Right cardiac atrium (tissue), 5 donors: ENCODE measurements around the gene TTLL11. TPM values are rescaled to one million over a fixed set of nuclear protein-coding genes. Genes with fewer than 3 reads are reported as not detected.
A peak's percentile ranks its signal among the peaks of the same experiment; 100 is the strongest.

Source experiments
- ATAC-seq, 2 donors: fragments of 200-7000 bp; cut with Tn5 transposase; one replicate each; pipeline versions ENCODE4 v1.8.0 to v1.9.1; 2020; ENCODE audit warnings: moderate library complexity in 2 of 2, mild to moderate bottlenecking in 1 of 2
- DNase-seq, 3 donors: peaks; one replicate each; pipeline ENCODE4 v3.0.0-alpha.2; 2020
- H3K27ac ChIP-seq: one replicate; pipeline ENCODE4 v1.5.1; 2013; ENCODE audit warnings: mild to moderate bottlenecking, low read length, control low read depth, moderate library complexity
- H3K27me3 ChIP-seq: one replicate; pipeline ENCODE4 v1.6.1; 2013; ENCODE audit not compliant: control insufficient read depth, insufficient read depth
- H3K4me1 ChIP-seq: one replicate; pipeline ENCODE4 v1.6.1; 2013; ENCODE audit warnings: low read length; ENCODE audit not compliant: control insufficient read depth, insufficient read depth
- H3K4me3 ChIP-seq: one replicate; pipeline ENCODE4 v1.5.1; 2013; ENCODE audit warnings: low read length, control low read depth
- H3K9me3 ChIP-seq: one replicate; pipeline ENCODE4 v1.6.1; 2013; ENCODE audit warnings: low read length; ENCODE audit not compliant: control insufficient read depth
- WGBS: extraction: QIAGEN DNeasy Blood & Tissue Kit; methylation state at CpG from one replicate; pipeline ENCODE4 v1.1.7; 2013; 5-methylcytosine and 5-hydroxymethylcytosine counted together
- intact Hi-C, 4 donors: fragments of 100-400 bp; cut with DNase I; formaldehyde crosslinking; loops; one replicate each; pipeline versions ENCODE4 v1.11.0 to v1.14.0; 2022 to 2023
- polyA plus RNA-seq: library from polyadenylated mRNA; stranded (reverse); fragments of 200-250 nt; gene quantifications from one replicate; pipeline ENCODE4 v1.2.3, GENCODE V29; 2013
- total RNA-seq, 4 donors: library from RNA; stranded (reverse); fragmentation: NEBNext Ultra II Directional; extraction: Animal tissue kit (Norgen Biotek cat#: 25700); gene quantifications; one replicate each; pipeline ENCODE4 v1.2.1, GENCODE V29; 2021
- donor health status: healthy with polysubstance abuse.
- donor health status: DM: no; HTN: yes; CAD: no.
- donor health status: DM: no; HTN: no; CAD: no.
- donor health status: DM: no; HTN: yes; CAD: no; lungs with severe emphysema.
- donor health status: DM: yes; HTN: yes; CAD: no.

TTLL11 gene
- total and polyA plus RNA-seq, 5 donors = 3.4 to 8.6 (median 5.7) TPM

DNA sequence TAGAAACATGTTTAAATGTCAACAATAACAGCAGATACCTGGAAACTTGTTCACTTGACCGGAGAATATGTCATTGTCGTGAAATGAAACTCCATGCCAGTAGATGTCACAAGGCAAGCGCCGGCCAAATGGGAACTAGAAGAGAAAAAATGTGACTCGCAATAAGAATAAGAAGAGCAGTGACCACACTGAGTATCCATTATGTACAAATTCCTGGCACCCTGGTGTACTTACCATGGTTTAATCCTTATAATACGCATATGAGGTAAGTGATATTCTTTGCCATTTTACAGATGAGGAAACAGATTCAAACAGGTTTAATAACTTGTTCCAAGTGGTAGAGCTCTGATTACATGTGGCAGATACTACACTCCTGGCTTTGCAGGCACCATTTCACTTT lies 53.9 kb downstream of the TTLL11 start:
- H3K4me1 ChIP-seq = no peaks in the 10 kb centered on the region
- H3K27ac ChIP-seq = no peak overlapping the region
- no peaks in the 10 kb centered on the region for H3K27me3 ChIP-seq
- H3K4me3 ChIP-seq = no peak overlapping the region
- WGBS = 97% methylated on average over 6 of the region's 6 CpGs
- DNase-seq (no peak), ATAC-seq (no peak)
- no peaks in the 10 kb centered on the region for H3K9me3 ChIP-seq
- intact Hi-C loops = no loop called here

DNA sequence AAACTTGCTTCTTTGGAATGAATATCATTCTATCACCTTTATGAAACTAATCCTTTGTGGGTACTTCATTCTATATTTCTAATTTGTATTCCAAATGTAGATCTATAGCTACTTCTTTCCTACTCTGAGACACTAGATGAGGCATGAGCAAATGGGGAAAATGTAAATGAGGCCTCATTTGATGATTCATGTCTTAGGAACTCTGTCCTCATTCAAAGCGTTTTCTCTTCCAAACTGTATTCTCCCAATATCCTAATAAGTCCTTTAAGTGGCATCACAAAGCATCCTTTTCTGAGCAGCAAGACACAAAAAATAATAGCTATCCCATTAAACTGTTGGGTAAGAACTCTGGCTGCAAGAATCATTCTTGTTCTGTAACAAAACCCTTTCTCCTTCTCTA lies 56.1 kb downstream of the TTLL11 start:
- intact Hi-C loops = no loop called here
- Histone ChIP-seq H3K27ac (no peak overlapping the region), H3K4me1 (no peaks in the 10 kb centered on the region), H3K9me3 (no peaks in the 10 kb centered on the region), H3K27me3 (no peaks in the 10 kb centered on the region), H3K4me3 (no peak overlapping the region)
- 82% methylated on average over 1 of the region's 1 CpG for WGBS
- ATAC-seq (no peak), DNase-seq (no peak)

DNA sequence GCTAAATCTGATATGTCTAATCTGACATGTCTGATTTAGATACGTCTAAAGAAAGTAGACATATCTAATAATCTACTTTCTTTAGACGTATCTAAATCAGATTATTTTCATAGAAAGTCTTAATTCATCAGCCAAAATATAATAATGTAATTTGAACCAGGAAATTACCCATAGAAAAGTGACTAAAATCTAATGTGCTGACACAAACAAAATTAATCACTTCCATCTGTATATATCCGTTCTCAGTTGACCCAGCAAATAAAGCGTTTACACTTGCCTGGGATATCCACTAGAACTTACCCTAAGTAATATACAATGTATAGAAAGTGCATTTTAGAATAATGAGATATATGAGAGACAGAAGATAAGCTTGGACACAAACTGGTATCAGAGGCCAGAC lies 56.7 kb downstream of the TTLL11 start:
- Histone ChIP-seq H3K9me3 (no peaks in the 10 kb centered on the region), H3K27ac (no peak overlapping the region)

DNA sequence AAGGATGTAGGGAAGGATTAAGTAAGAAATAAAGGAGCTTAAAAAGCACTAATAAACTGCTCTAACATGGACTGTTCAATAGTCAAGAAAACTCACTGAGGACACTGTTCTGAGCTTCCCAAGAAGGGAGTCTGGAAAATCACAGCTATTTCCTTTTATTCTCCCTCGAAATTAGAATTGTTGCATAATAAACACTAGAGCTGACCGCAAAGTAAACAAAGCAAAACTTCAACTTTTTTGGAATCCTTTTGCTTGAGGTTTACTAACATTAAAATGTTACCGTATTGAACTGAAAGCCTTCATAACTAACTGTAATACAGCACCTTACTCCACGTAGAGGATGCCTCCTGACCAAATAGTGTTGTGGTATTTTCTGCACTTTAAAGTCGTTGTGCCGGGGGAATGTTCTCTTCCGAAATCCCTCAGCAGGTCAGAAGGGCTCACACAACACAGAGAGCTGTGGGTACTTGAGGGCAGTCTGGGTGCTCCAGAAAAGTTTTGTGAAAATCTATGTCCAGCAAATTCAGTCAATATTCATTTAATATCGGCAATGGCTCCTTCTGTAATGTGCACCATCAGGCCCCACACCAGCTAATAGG lies 59.2 kb downstream of the TTLL11 start:
- WGBS = 90% methylated on average over 8 of the region's 8 CpGs
- no peak for ATAC-seq
- no peaks in the 10 kb centered on the region for H3K27me3 ChIP-seq
- no peaks in the 10 kb centered on the region for H3K4me1 ChIP-seq
- no peak for DNase-seq
- no peak overlapping the region for H3K27ac ChIP-seq
- H3K4me3 ChIP-seq = no peak overlapping the region
- H3K9me3 ChIP-seq = no peaks in the 10 kb centered on the region
- intact Hi-C loops = no loop called here

More for the DNA sequence above, 56.7 kb downstream of the TTLL11 start:
- no peak for ATAC-seq
- WGBS = 93% methylated on average over 4 of the region's 4 CpGs
- intact Hi-C loops = no loop called here
- Histone ChIP-seq H3K27me3 (no peaks in the 10 kb centered on the region), H3K4me1 (no peaks in the 10 kb centered on the region), H3K4me3 (no peak overlapping the region)
- DNase-seq = no peak

DNA sequence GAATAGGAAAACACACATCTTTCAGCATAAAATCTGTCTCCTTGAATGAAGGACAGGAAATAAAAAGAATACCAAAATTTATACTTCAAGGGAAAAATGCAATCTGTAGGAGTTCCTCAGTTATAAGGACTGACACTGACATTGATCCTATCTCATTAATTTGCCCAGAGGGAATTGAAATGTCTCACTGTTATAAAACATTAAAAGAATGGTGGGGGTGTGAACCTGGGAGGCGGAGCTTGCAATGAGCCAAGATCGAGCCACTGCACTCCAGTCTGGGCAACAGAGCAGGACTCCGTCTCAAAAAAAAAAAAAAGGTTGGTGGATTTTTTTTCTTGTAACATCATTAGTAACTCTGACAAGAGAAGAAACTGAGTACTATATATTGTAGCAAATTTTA lies 60.8 kb downstream of the TTLL11 start:
- H3K4me1 ChIP-seq = no peaks in the 10 kb centered on the region
- no peak overlapping the region for H3K4me3 ChIP-seq
- intact Hi-C loops = no loop called here
- no peak overlapping the region for H3K27ac ChIP-seq
- ATAC-seq = no peak
- whole genome bisulfite sequencing = 63% methylated on average over 3 of the region's 3 CpGs
- no peaks in the 10 kb centered on the region for H3K27me3 ChIP-seq
- H3K9me3 ChIP-seq = no peaks in the 10 kb centered on the region
- no peak for DNase-seq

DNA sequence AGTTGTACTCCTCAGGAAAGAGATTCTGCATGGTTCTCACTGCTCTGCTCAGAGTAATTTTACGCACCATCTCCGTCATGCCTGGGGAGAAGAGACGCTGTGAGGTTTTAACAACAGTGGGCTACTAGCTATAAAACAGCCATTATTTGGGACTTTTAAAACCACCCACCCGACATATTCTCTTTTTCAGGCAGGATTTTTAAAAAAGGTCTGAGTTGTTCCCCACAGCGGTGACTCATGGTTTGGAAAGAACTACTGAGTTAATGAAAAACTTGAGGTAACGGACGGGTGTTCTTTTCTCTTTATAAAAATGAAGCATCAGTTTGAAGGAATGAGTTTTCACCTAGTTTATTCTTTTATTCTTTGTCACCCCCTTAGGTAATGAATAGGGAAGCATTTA lies 61.3 kb downstream of the TTLL11 start:
- no peaks in the 10 kb centered on the region for H3K27me3 ChIP-seq
- H3K9me3 ChIP-seq = no peaks in the 10 kb centered on the region
- intact Hi-C loops = no loop called here
- DNase-seq (no peak), ATAC-seq (no peak)
- no peak overlapping the region for H3K27ac ChIP-seq
- no peak overlapping the region for H3K4me3 ChIP-seq
- 87% methylated on average over 7 of the region's 7 CpGs for WGBS
- H3K4me1 ChIP-seq = no peaks in the 10 kb centered on the region

DNA sequence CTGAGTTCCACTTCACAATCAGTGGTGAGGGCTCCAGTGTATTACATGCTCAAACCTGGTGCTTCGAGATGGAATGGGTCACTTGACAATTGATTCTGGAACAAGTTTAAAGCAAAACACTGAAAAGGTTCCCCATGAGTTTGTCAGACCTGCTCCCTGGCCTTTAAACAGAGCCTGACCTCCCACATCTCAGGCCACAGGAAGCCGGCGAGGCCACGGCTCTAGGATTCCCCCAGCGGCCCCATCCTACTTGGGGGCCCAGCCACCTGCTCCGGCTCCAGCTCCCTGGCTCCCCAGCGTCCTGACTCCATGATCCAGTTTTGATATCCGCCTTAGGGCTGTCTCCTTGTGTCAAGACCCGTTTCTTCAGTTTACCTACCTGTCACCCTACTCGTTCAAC lies 62.0 kb downstream of the TTLL11 start:
- Histone ChIP-seq H3K27ac (no peak overlapping the region), H3K27me3 (no peaks in the 10 kb centered on the region), H3K4me1 (no peaks in the 10 kb centered on the region), H3K9me3 (no peaks in the 10 kb centered on the region), H3K4me3 (no peak overlapping the region)
- ATAC-seq = peak in 1 of 2 donors; percentile 14
- peak in 1 of 3 donors; percentile 53 for DNase-seq
- WGBS = 80% methylated on average over 10 of the region's 10 CpGs
- intact Hi-C loops = no loop called here

DNA sequence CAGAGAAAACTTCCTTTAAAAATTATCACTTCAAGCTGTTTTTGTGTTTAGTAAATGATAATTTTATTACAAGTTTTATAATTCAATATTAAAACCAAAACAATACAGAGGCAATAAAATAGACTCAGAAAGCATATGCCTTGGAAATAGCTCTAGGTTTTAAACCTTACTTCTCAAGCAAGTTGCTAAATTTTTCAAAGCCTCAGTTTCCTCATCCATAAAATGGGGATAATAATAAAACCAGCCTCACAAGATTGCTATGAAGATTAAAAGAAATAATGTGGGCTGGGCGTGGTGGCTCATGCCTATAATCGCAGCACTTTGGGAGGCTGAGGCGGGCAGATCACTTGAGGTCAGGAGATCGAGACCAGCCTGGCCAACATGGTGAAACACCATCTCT lies 62.8 kb downstream of the TTLL11 start:
- H3K27me3 ChIP-seq = no peaks in the 10 kb centered on the region
- 99% methylated on average over 4 of the region's 4 CpGs for WGBS
- intact Hi-C loops = no loop called here
- H3K4me3 ChIP-seq = no peak overlapping the region
- no peak overlapping the region for H3K27ac ChIP-seq
- ATAC-seq (no peak), DNase-seq (no peak)
- no peaks in the 10 kb centered on the region for H3K9me3 ChIP-seq
- H3K4me1 ChIP-seq = no peaks in the 10 kb centered on the region

DNA sequence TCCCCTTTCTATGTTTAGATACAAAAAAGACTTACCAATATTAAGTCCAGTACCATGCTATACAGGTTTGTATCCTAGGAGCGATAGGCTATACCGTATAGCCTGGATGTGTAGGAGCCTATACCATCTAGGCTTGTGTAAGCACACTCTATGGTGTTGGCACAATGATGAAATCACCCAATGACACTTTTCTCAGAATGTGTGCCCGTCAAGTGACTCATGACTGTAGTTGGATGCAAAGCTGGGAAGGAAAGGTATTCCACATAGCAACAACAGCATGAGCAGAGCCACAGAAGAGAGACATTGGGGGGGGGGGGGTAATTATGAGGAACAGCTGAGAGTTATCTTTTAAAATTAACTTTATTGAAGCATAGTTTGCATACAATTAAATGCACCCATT lies 63.2 kb downstream of the TTLL11 start:
- ATAC-seq (no peak), DNase-seq (no peak)
- intact Hi-C loops = no loop called here
- Histone ChIP-seq H3K9me3 (no peaks in the 10 kb centered on the region), H3K27ac (no peak overlapping the region), H3K4me3 (no peak overlapping the region), H3K4me1 (no peaks in the 10 kb centered on the region), H3K27me3 (no peaks in the 10 kb centered on the region)
- WGBS = 95% methylated on average over 3 of the region's 3 CpGs

DNA sequence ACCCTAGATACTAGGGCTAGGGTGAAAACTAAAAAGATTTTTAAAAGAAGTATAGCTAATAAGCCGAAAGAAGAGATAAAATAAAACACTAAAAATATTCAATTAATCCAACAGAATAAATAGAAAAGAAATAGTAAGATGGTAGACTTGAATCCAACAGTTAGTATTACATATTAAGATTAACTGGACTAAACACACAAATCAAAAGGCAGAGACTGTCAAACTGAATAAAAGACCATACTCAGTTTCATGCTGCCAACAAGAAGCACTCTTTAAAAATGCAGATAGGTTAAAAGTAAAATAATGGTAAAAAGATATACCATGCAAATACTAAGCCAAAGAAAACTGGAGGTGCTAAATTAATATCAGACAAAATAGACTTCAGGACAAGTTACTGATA lies 65.0 kb downstream of the TTLL11 start:
- no peak overlapping the region for H3K4me3 ChIP-seq
- no peak for ATAC-seq
- DNase-seq = no peak
- no peak overlapping the region for H3K27ac ChIP-seq
- intact Hi-C loops = no loop called here
- H3K27me3 ChIP-seq = no peaks in the 10 kb centered on the region
- no peaks in the 10 kb centered on the region for H3K9me3 ChIP-seq
- WGBS = 100% methylated on average over 1 of the region's 1 CpG
- no peaks in the 10 kb centered on the region for H3K4me1 ChIP-seq

DNA sequence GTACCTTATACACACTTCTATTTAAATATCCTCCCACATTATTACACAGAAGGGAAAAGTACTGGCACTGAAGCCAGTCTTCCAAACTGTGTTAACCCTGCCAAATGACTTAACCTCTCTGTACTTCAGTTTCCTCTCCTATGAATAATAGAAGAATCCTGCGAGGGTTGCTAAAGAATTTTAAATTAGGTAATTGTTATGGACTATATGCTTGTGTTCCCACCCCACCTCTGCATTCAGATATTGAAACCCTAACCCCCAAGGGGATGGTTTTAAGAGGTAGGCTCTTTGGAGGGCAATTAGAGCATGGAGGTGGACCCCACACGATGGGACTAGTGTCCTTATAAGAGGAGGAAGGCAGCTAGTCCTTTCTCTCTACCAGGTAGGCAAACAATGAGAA lies 72.7 kb downstream of the TTLL11 start:
- Histone ChIP-seq H3K27ac (no peak overlapping the region), H3K27me3 (no peaks in the 10 kb centered on the region), H3K4me1 (peaks cover 3% of the 10 kb centered on the region), H3K9me3 (no peaks in the 10 kb centered on the region), H3K4me3 (no peak overlapping the region)
- WGBS = 45% methylated on average over 2 of the region's 2 CpGs
- DNase-seq = no peak
- intact Hi-C loops = no loop called here
- peak in 1 of 2 donors; percentile 54 for ATAC-seq

DNA sequence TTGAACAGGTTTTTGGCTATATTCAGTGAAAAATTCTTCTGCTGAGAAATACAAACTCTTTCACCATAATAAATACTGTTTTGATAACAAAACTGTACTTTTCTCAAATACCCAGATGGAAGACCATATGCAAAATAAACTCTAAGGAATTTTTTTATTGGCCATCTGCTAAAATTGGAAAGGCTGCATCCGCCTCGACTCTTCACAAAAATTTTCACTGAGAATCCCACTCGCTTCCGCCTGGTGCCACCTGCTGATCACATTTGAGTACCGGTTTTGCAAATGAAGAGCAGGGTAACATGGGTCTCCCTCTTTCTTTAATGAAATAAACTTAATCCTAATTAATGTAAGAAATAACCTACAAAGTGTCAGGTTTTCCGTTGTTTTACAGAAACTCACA lies 76.4 kb downstream of the TTLL11 start:
- 20% methylated on average over 6 of the region's 6 CpGs for whole genome bisulfite sequencing
- no peak overlapping the region for H3K27ac ChIP-seq
- DNase-seq (no peak), ATAC-seq (no peak)
- intact Hi-C loops = no loop called here
- no peaks in the 10 kb centered on the region for H3K9me3 ChIP-seq
- peaks cover 5% of the 10 kb centered on the region for H3K4me1 ChIP-seq
- no peaks in the 10 kb centered on the region for H3K27me3 ChIP-seq
- H3K4me3 ChIP-seq = no peak overlapping the region
